ENCODE measurements around the gene METTL4. TPM values are rescaled to one million over a fixed set of nuclear protein-coding genes. Genes with fewer than 3 reads are reported as not detected.
"Not testable (repeated sequence)": the region's sequence is repeated elsewhere in the genome, so short reads cannot be mapped to it uniquely, and the experiment has no call there.

METTL4 gene
- total RNA-seq, 1 donor from 2014 or later, result 7.3 TPM

- intact Hi-C loops (cut with DNase I), result no loop called here
- ATAC-seq (no peak), DNase-seq (ENCODE audit: missing footprints) (no peak)
Measured at GRCh38 chr18:2534906-2535305, 36.4 kb downstream of the METTL4 start.

- ATAC-seq (no peak), DNase-seq (ENCODE audit: missing footprints) (no peak)
- intact Hi-C loops (cut with DNase I), result no loop called here
Measured at GRCh38 chr18:2532797-2533196, 38.5 kb downstream of the METTL4 start.

DNA sequence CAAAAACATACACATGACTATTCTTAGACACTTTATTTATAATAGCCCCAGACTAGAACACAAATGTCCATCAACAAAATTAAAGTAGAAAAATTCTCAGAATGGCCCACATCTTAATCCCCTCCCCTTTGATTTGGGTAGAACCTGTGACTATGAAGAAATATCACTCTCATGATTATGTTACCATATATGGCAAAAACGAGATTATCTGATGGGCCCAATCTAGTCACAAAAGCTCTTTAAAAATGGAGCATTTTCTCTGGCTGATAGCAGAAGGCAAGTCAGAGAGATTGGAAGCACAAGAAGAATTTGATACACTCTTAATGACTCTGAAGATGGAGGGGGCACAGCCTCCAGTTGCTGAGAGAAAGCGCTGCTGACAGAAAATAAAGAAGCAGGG, 39.6 kb downstream of the METTL4 start:
- DNase-seq (ENCODE audit: missing footprints) (no peak), ATAC-seq (no peak)
- intact Hi-C loops (cut with DNase I), result no loop called here

- DNase-seq (ENCODE audit: missing footprints) (no peak), ATAC-seq (no peak)
- intact Hi-C loops (cut with DNase I), result no loop called here
Measured at GRCh38 chr18:2529154-2529553, 42.2 kb downstream of the METTL4 start.

DNA sequence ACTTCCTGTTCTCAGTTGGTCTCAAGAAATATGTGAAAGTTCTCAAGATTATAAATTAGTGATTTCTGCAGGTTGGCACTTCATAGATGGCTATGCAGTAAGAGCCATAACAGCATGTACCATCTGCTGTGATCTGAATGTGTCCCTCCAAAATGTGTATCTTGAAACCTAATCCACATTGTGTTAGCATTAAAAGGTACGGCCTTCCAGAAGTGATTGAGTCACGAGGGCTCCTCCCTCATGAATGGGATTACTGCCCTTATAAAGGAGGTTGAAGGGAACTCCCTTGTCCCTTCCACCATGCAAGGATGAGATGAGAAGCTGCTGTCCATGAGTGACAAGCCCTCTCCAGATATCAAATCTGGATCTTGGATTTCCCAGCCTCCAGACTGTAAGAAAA, 45.0 kb downstream of the METTL4 start:
- DNase-seq (ENCODE audit: missing footprints), result no peak
- intact Hi-C loops (cut with DNase I), result no loop called here
- ATAC-seq, result no peak

DNA sequence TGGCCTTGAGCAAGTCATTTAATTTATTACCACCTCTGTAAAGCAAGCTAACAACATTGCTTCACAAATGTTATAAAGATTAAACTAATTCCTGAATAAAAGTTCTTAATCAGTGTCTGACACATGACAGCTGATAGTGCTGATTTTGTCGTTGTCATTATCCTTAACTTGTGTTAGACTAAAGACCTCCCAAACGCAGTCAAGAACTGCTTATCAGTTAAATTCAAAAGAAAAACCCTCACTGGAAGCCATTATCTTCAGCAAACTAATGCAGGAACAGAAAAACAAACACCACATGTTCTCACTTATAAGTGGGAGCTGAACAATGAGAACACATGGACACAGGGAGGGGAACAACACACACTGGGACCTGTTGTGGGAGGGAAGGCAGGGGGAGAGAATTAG, 46.5 kb downstream of the METTL4 start:
- intact Hi-C loops (cut with DNase I); DNase-seq (ENCODE audit: missing footprints); ATAC-seq: not testable (repeated sequence)

GRCh38 chr18:2522112-2522511, 49.2 kb downstream of the METTL4 start:
- ATAC-seq (no peak), DNase-seq (ENCODE audit: missing footprints) (no peak)
- intact Hi-C loops (cut with DNase I), result no loop called here

DNA sequence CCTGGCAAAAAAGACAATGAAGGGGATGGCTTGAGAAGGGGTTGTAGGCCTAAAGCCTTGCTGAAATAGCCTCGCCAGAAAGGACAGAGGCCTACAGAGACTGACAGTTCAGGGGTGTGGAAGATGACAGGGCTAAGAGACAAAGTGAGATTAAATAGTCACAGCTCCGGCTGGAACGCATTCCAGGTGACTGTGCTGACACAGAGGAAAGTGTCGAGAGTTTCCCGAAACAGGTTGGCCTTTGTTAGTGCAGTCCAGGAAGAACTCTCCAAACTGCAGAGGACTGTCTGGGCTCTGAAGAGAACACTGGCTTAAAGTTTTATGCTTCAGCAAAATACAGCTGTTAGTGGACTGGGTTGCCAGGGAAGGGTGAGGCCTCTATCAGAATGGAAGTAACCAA, 52.8 kb downstream of the METTL4 start:
- DNase-seq (ENCODE audit: missing footprints) (no peak), ATAC-seq (peak; percentile 37)
- intact Hi-C loops (cut with DNase I), result no loop called here

- ATAC-seq (no peak), DNase-seq (ENCODE audit: missing footprints) (no peak)
- intact Hi-C loops (cut with DNase I), result no loop called here
Measured at GRCh38 chr18:2515908-2516625, 55.2 kb downstream of the METTL4 start.

DNA sequence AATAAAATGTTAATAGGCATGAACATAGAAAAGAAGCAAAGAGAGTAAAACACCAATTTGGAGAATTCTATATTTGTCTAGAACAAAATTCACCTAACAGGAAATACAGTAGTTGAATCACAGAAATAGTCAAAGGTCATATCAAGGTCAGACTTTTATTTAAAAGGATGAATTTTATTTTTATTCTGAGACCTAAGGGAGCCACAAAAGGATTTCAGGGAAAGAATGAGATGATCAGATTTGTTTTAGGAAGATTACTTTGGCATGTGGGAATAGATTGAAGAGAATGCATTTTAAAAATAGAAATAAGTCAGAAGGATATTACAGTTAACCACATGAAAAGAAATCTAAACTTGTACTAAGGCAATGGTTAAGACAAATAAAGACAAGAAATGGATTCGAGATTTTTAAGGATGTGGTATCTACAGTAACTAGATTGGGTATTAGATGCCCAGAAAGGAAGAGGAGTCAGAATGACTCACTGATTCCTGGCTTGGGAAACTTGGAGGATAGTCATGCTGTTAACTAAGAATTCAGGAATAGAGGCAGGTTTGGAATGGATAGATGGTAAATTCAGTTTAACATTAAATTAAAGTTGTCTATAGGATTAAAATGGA, 56.0 kb downstream of the METTL4 start:
- intact Hi-C loops (cut with DNase I), result no loop called here
- ATAC-seq (no peak), DNase-seq (ENCODE audit: missing footprints) (no peak)

- intact Hi-C loops (cut with DNase I), result no loop called here
- DNase-seq (ENCODE audit: missing footprints) (no peak), ATAC-seq (no peak)
Measured at GRCh38 chr18:2513616-2514015, 57.7 kb downstream of the METTL4 start.

DNA sequence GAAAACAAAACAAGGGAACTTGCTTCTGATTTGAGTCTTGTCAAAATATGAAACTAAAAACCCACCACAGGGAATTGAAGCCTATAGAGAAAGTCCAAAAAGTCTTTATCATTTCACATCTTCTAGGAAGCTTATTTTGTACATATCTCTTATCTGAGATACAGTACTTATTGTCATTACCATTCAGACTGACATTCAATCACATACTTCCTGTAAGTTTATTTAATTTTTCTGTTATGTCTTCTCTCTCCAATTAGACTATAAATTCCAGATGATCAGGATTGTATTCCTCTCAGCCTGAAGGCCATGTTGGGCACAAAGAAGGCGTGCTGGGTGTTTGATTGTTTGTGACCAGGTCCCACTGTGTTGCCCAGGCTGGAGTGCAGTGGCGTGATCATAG, 59.2 kb downstream of the METTL4 start:
- intact Hi-C loops (cut with DNase I), result no loop called here
- ATAC-seq (no peak), DNase-seq (ENCODE audit: missing footprints) (no peak)

- ATAC-seq, result no peak
- intact Hi-C loops (cut with DNase I), result no loop called here
Measured at GRCh38 chr18:2511451-2511850, 59.9 kb downstream of the METTL4 start.

DNA sequence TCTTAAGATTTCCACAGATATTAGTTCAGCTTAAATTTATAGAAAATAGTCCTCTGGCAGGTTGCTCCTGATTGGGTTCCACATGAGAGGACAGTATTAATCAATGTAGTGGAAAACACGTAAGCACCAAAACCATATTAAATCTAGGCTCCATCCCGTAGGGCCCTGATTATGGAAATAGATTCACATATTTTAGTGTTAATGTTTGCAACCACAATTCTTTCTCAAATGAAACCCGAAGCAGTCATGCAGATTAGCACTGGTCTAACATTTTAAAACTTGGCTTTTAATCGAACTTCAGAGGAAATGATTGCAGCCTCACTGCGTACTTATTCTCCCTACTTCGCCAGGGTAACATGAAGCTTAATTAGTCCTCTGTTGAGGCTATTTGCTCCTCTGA, 60.9 kb downstream of the METTL4 start:
- ATAC-seq (no peak), DNase-seq (ENCODE audit: missing footprints) (no peak)
- intact Hi-C loops (cut with DNase I), result no loop called here

More at GRCh38 chr18:2511451-2511850, 59.9 kb downstream of the METTL4 start:
- DNase-seq (ENCODE audit: missing footprints), result no peak

DNA sequence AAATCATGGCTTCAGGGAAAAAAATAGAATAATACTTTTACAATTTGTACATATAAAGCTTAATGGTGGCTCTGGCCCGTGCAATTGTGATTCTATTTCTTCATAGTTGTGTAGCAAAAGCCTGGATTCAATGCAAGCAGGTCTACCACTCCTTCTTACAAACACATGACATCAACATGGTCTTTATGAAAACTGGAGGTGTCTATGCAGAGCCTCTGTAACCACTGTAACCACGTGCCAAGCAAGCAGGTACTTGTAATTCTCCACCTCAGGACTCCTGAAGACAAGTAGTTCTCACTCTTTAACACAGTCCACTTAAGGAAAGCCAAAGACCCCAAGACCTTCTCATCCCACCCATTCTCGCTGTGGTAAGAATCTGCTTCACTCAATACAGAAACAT, 62.6 kb downstream of the METTL4 start:
- ATAC-seq (no peak), DNase-seq (ENCODE audit: missing footprints) (no peak)

GRCh38 chr18:2508155-2508554, 63.1 kb downstream of the METTL4 start:
- ATAC-seq, result no peak
- intact Hi-C loops (cut with DNase I), result no loop called here

More for the DNA sequence above, 62.6 kb downstream of the METTL4 start:
- intact Hi-C loops (cut with DNase I), result no loop called here

GRCh38 chr18:2504642-2505041, 66.7 kb downstream of the METTL4 start:
- intact Hi-C loops (cut with DNase I), result no loop called here
- no peak for DNase-seq (ENCODE audit: missing footprints)
- no peak for ATAC-seq

More at GRCh38 chr18:2508155-2508554, 63.1 kb downstream of the METTL4 start:
- DNase-seq (ENCODE audit: missing footprints), result no peak

DNA sequence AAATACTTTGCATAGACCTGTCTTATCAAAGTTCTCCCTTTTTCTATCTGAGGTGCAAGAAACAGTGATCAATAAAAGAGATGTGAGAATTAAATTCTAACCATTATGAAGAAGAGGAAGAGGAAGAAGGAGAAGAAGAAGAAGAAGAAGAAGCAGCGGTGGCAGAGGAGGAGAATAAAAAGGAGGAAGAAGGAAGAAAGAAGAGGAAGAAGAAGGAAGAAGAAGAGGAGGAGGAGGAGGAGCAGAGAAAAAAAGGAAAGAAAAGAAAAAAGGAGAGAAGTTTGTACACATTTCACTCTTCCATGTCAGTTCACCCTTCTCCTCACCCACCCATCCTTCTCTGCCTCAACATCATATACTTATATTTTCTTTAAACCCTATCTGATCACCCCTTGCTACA, 68.4 kb downstream of the METTL4 start:
- DNase-seq (ENCODE audit: missing footprints), result no peak
- intact Hi-C loops (cut with DNase I), result no loop called here
- ATAC-seq, result no peak

- intact Hi-C loops (cut with DNase I), result no loop called here
- ATAC-seq (no peak), DNase-seq (ENCODE audit: missing footprints) (no peak)
Measured at GRCh38 chr18:2502394-2502793, 68.9 kb downstream of the METTL4 start.

DNA sequence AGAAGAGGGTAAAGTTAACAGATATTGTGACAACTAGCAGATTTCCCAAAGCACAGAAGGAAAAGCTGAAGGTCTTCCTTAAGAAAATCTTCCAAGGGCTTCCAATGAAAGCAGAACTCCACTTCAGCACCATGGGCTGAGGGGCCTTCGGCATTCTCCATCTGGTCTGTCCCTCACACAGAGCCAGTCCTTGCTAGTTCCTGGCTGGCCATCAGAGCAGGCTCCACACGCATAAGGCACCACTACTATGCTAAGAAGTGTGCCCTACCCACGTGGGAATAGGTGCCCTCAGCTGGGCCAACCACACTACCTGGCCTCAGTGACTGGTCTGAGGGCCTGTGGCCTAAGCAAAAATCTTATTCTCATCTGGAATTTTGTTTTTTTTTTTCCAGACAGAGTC, 73.5 kb downstream of the METTL4 start:
- no peak for ATAC-seq
- intact Hi-C loops (cut with DNase I), result no loop called here
- DNase-seq (ENCODE audit: missing footprints), result no peak

DNA sequence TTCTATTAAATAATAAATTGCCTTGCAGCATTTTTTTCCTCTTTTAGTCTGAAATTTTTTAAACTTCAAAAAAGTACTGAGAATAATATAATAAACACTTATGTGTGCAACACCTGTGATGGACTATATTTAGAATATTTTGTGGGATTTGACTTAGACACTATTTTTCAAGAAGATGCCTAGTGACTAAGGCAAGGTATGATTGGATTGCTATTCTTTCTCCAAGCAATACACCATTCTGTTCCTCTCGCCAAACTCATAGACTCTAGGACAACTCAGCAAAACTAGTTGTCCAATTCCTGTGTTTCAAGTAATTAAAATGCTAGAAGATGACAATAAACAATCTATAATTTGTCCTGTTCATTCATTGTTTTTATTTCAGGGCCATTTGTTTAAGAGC, 75.9 kb downstream of the METTL4 start:
- intact Hi-C loops (cut with DNase I), result no loop called here
- ATAC-seq, result no peak

More for the DNA sequence above, 75.9 kb downstream of the METTL4 start:
- DNase-seq (ENCODE audit: missing footprints), result no peak
